ENCODE results near the gene PCSK2. TPM values are rescaled to one million over a fixed set of nuclear protein-coding genes. Genes with fewer than 3 reads are reported as not detected.

PCSK2 gene
- total and polyA plus RNA-seq, 2 of the 8 experiments (the other 6 are each of a cell fraction or from before 2014, with no cell fraction given), result 1.9 to 4.2 TPM

DNA sequence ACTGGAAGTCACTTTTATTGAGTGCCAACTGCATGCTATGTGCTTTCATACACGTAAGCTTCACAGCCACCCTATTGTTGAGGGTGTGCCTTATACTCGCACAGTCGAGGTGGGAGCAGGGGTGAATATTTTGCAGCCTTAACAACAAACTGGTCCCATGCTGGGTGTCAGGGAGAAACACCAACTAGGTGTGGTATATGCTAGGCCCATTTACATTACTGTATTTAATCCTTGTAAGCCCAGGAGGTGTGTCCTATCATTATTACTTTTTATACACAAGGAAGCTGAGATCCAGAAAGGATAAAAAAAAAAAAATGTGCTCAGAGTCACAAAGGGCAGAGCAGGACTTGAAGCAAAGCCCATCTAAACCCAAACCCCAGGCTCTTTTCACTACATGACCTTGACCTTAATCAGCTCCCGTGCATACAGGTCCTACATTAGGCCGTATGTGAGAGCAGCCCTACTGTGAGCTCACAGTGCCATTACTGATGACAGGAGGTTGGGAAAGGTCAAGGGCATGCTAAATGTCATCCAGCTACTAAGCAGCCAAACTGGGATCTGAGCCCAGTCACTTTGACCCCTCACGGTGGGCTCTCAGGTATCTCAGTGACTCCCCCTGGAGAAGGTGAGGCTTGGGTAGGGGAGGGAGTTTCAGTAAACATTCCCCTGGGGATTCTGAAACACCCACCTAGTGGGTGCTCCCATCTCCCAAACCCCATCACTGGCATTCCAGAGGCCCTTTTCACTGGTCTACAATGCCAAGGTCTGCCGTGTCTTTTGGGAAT, 242.6 kb downstream of the PCSK2 start:
- H2BK20ac ChIP-seq (ENCODE audit: low read length), result no peak overlapping the region
- H3K23me2 ChIP-seq (ENCODE audit: low read depth, low read length), result no peaks in the 10 kb centered on the region
- no peak overlapping the region for H3K18ac ChIP-seq (ENCODE audit: extremely low read depth, low read length)
- H2AFZ ChIP-seq (ENCODE audit: low read length), result no peak overlapping the region
- no peaks in the 10 kb centered on the region for H4K20me1 ChIP-seq (replicated peaks in 1 of 2; ENCODE audit: control insufficient read depth in 1 of 2, insufficient read depth in 2 of 2, low read length in 2 of 2)
- no peak overlapping the region for H2BK120ac ChIP-seq (replicated peaks; ENCODE audit: low read depth, low read length)
- no peaks in the 10 kb centered on the region for H3K4me1 ChIP-seq (replicated peaks in 1 of 4; ENCODE audit: control insufficient read depth in 3 of 4, insufficient read depth in 4 of 4, low read length in 3 of 4)
- FAIRE-seq (no peak), DNase-seq (ENCODE audit: low read depth in 1 of 2, low spot score in 2 of 2) (peak in 1 of 2 experiments; percentile 20)
- H3K79me1 ChIP-seq (ENCODE audit: low read depth, low read length), result no peaks in the 10 kb centered on the region
- CTCF ChIA-PET (ENCODE audit: partially characterized antibody), result interaction anchor here (0.6 to 1.6 kb wide), 5 partner anchors 27 to 663 kb away, joined by 3 to 6 read pairs (median 4); no protein-coding TSS in a partner anchor
- no peak overlapping the region for H2BK5ac ChIP-seq (ENCODE audit: low read depth, low read length)
- H3K27me3 ChIP-seq (replicated peaks in 1 of 4; ENCODE audit: control insufficient read depth in 3 of 4, extremely low read depth in 1 of 4, insufficient read depth in 3 of 4, low read length in 3 of 4), result no peaks in the 10 kb centered on the region
- no peak overlapping the region for H4K91ac ChIP-seq (replicated peaks; ENCODE audit: insufficient read length, low read length)
- POLR2A ChIA-PET (ENCODE audit: partially characterized antibody), result no interaction called here
- no peak overlapping the region for H2AK5ac ChIP-seq (ENCODE audit: low read depth, low read length)
- no peaks in the 10 kb centered on the region for H3K36me3 ChIP-seq (ENCODE audit: control insufficient read depth in 2 of 4, insufficient read depth in 4 of 4, low read length in 3 of 4)
- H3K4ac ChIP-seq (replicated peaks; ENCODE audit: insufficient read length, low read depth, low read length), result no peak overlapping the region
- no peak overlapping the region for H4K5ac ChIP-seq (ENCODE audit: insufficient read length, low read depth, low read length)
- 88% methylated on average over 7 of the region's 7 CpGs; no CpG with 5 or more reads in 1 of the 2 experiments for WGBS, 2 experiments (ENCODE audit: extremely low coverage in 1 of 2, insufficient coverage in 1 of 2, insufficient read length in 1 of 2, insufficient replicate concordance in 2 of 2, low coverage in 1 of 2, low lambda C conversion rate in 2 of 2, missing lambda C conversion rate in 1 of 2)
- H4K8ac ChIP-seq (ENCODE audit: extremely low read depth, insufficient read depth, low read length), result no peak overlapping the region
- no peaks in the 10 kb centered on the region for H3K79me2 ChIP-seq (ENCODE audit: control insufficient read depth in 1 of 2, insufficient read depth in 2 of 2, low read length in 2 of 2)
- H3K14ac ChIP-seq (ENCODE audit: insufficient read length), result no peak overlapping the region
- no peak overlapping the region for H2BK15ac ChIP-seq (ENCODE audit: low read length)
- no peak overlapping the region for H3K4me2 ChIP-seq (ENCODE audit: insufficient read depth in 1 of 2, low read depth in 2 of 2, low read length in 2 of 2)
- H3K27ac ChIP-seq (ENCODE audit: low read depth, low read length), result no peak overlapping the region
- no peaks in the 10 kb centered on the region for H3K9me3 ChIP-seq (ENCODE audit: insufficient read depth in 2 of 2, low read depth in 1 of 2, low read length in 1 of 2)
- no peak overlapping the region for H3K56ac ChIP-seq (replicated peaks; ENCODE audit: insufficient read length, low read depth, low read length)
- H2BK12ac ChIP-seq (ENCODE audit: low read depth, low read length), result no peak overlapping the region
- H3K9ac ChIP-seq (replicated peaks in 1 of 4; ENCODE audit: extremely low read depth in 1 of 4, low read depth in 3 of 4, low read length in 3 of 4), result no peak overlapping the region; a peak in 1 of 7 replicates
- no peak overlapping the region for H3K4me3 ChIP-seq (ENCODE audit: extremely low read depth in 1 of 4, insufficient read depth in 2 of 4, low read depth in 3 of 4, low read length in 4 of 4)
- H3K23ac ChIP-seq (ENCODE audit: insufficient read length), result no peak overlapping the region
- TF ChIP-seq POLR2AphosphoS5 (IDR thresholded peaks at IDR 0.05; ENCODE audit: low read depth, low read length) (no peak), ZNF274 (IDR thresholded peaks at IDR 0.05; ENCODE audit: borderline replicate concordance, extremely low read depth, low read length) (no peak), JUN (IDR thresholded peaks at IDR 0.05; ENCODE audit: low read depth, low read length) (no peak), RNF2 (IDR thresholded peaks at IDR 0.05; ENCODE audit: borderline replicate concordance, low read depth, low read length, missing control alignments, poor library complexity, severe bottlenecking) (no peak), EP300 (IDR thresholded peaks at IDR 0.05; ENCODE audit: borderline replicate concordance in 1 of 2, low read depth in 2 of 2, low read length in 2 of 2) (no peak), NANOG (IDR thresholded peaks at IDR 0.05; ENCODE audit: insufficient read depth, low read depth, low read length, poor library complexity, severe bottlenecking) (no peak), RBBP5 (IDR thresholded peaks at IDR 0.05; ENCODE audit: borderline replicate concordance, low read depth, low read length) (no peak), BRCA1 (IDR thresholded peaks at IDR 0.05; ENCODE audit: low read depth, low read length) (no peak), GTF2F1 (IDR thresholded peaks at IDR 0.05; ENCODE audit: borderline replicate concordance, low read depth, low read length) (no peak), SIN3A (conservative IDR thresholded peaks at IDR 0.05 in 1 of 2, IDR thresholded peaks at IDR 0.05 in 1 of 2; ENCODE audit: low read depth in 1 of 2, low read length in 2 of 2) (no peak), CBX8 (IDR thresholded peaks at IDR 0.05; ENCODE audit: borderline replicate concordance, low read depth, low read length) (no peak), TAF1 (IDR thresholded peaks at IDR 0.05; ENCODE audit: low read depth, low read length) (no peak)

All from H1 (cell line).